AG04450 (cell line): ENCODE measurements around the gene ZSWIM6. TPM values are rescaled to one million over a fixed set of nuclear protein-coding genes. Genes with fewer than 3 reads are reported as not detected.
A peak's percentile ranks its signal among the peaks of the same experiment; 100 is the strongest.

Source experiments
- CTCF ChIA-PET: fragments of 300-600, 350-600 bp; formaldehyde crosslinking; extraction: SDS; loops from one replicate; lab custom pipeline; 2022; ENCODE audit warnings: antibody characterized with exemption, inconsistent platforms; lab: Charles Lee
- POLR2A ChIA-PET: fragments of 350-600 bp; formaldehyde crosslinking; extraction: SDS; loops from one replicate; lab custom pipeline; 2021; ENCODE audit warnings: antibody characterized with exemption, inconsistent platforms; lab: Yijun Ruan, JAX
- DNase-seq: peaks from one replicate; pipeline ENCODE4 v3.0.0-alpha.2; 2011; ENCODE audit warnings: low read depth, low spot score
- H3K27ac ChIP-seq: one replicate; pipeline ENCODE4 v1.5.1; 2012; ENCODE audit warnings: low read depth, low read length, control low read depth
- H3K27me3 ChIP-seq: one replicate; pipeline ENCODE4 v1.6.0; 2012; ENCODE audit warnings: low read length; ENCODE audit not compliant: control insufficient read depth, insufficient read depth
- H3K4me3 ChIP-seq: 2 replicates; pipeline ENCODE4 v1.5.1; 2011; ENCODE audit warnings: mild to moderate bottlenecking, low read depth, low read length, control low read depth
- H3K9me3 ChIP-seq: 2 replicates; pipeline ENCODE4 v1.5.1; 2012; ENCODE audit warnings: low read length; ENCODE audit not compliant: control insufficient read depth, insufficient read depth
- polyA minus RNA-seq: library from RNA; depleted of rRNA, polyadenylated mRNA; stranded (reverse); fragments of >200 nt; gene quantifications from 2 replicates; pipeline ENCODE4 v1.2.3, GENCODE V29; 2011; rRNA and poly(A)+ RNA removed
- polyA plus RNA-seq: library from polyadenylated mRNA; depleted of rRNA; stranded (reverse); fragments of >200 nt; gene quantifications from 2 replicates; pipeline ENCODE4 v1.2.3, GENCODE V29; 2011; rRNA removed
- TF ChIP-seq, protein P1 (sequence below): IDR thresholded peaks from 2 replicates; pipeline ENCODE4 v1.5.1; 2011; ENCODE audit warnings: low read depth, low read length, control low read depth, inconsistent platforms

The ZSWIM6 gene
- 18.6 and 18.9 TPM in 2 replicates for polyA plus RNA-seq
- polyA minus RNA-seq = 46.3 and 48.7 TPM in 2 replicates

DNA sequence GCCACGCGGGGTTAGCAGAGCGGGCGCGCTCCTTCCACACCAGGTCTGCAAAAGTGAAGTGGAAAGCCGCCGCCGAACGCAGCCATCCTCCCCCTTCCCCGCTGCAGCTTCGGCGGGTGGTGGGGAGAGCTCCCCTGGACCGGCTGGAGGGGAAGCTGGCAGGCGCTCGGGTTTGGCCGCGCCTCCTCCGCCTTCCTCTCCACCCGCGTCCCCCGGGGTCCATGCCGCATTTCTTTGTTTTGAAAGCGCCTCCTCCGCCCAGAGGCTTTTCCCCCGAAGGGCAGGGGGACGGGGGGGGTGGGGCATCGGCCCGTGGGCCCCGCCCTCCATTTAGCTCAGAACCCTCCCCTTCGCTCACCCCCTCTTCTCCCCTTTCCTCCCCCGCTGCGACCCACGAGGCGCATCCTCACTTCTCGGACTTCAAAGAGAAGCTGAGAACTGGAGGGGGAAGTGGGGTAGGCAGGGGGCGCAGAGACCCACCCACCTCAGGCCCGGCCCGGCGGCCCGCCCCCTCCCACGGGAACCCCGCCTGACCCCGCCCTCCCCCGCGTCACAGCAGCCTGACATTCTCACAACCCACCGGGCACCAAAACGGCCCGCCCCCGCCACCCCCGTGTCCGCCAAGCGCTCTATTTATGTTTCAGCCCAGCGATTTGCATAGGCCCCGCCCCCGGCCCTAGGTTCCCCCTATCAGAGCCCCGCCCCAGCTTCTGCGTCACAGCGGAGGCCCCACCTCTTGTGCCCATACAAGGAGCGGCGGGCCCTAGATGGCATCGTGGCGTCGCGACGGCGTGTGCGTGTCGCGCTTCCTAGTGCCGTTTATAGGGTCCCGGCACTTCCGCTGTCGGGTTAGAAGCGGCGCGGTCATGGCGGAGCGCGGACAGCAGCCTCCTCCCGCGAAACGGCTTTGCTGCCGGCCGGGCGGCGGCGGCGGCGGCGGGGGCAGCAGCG lies at the start of gene ZSWIM6:
TSS of gene ZSWIM6 (plus strand) at position 852 of the 951 bp plus-strand sequence. CDS start at position 867, 15 bp downstream.
- POLR2A ChIA-PET = interaction anchor here (0.5 to 3.4 kb wide), 41 partner anchors 8 to 632 kb away, joined by 3 to 48 read pairs (median 4); partner anchors contain the start of genes DEPDC1B and SMIM15
- Histone ChIP-seq H3K4me3 (peak within 1 kb of the TSS; percentile 88), H3K9me3 (no peaks in the 10 kb centered on the region; the same call in 1 of the 2 replicates), H3K27ac (peak within 1 kb of the TSS; percentile 82), H3K27me3 (no peaks in the 10 kb centered on the region)
- TF ChIP-seq, protein P1, sequence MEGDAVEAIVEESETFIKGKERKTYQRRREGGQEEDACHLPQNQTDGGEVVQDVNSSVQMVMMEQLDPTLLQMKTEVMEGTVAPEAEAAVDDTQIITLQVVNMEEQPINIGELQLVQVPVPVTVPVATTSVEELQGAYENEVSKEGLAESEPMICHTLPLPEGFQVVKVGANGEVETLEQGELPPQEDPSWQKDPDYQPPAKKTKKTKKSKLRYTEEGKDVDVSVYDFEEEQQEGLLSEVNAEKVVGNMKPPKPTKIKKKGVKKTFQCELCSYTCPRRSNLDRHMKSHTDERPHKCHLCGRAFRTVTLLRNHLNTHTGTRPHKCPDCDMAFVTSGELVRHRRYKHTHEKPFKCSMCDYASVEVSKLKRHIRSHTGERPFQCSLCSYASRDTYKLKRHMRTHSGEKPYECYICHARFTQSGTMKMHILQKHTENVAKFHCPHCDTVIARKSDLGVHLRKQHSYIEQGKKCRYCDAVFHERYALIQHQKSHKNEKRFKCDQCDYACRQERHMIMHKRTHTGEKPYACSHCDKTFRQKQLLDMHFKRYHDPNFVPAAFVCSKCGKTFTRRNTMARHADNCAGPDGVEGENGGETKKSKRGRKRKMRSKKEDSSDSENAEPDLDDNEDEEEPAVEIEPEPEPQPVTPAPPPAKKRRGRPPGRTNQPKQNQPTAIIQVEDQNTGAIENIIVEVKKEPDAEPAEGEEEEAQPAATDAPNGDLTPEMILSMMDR = no peak
- DNase-seq = peak; percentile 99
- CTCF ChIA-PET = interaction anchor here (0.5 to 3.5 kb wide), 17 partner anchors 22 to 1260 kb away, joined by 3 to 35 read pairs (median 4); no protein-coding TSS in a partner anchor

DNA sequence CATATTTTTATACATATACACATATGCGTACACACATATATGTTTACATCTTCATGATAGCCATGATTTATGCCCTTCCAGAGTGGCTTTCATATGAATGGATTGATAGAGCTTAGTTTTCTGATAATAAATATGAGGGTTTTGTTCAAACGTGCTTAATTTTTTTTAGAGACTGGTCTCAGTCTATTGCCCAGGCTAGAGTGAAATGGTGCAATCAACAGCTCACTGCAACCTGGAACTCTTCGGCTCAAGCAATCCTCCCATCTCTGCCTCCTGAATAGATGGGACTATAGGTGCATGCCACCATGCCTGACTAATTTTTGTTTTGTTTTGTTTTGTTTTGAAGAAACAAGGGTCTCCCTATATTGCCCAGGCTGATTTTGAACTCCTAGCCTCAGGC lies 48.6 kb upstream of the ZSWIM6 start:
- Histone ChIP-seq H3K9me3 (no peaks in the 10 kb centered on the region), H3K27ac (no peak overlapping the region), H3K4me3 (no peak overlapping the region), H3K27me3 (no peaks in the 10 kb centered on the region)
- ChIA-PET POLR2A (no interaction called here), CTCF (interaction anchor here (0.7 kb wide), 1 partner anchor 20 kb away, joined by 3 read pairs; no protein-coding TSS in a partner anchor)
- TF ChIP-seq, protein P1 = no peak
- DNase-seq = no peak

DNA sequence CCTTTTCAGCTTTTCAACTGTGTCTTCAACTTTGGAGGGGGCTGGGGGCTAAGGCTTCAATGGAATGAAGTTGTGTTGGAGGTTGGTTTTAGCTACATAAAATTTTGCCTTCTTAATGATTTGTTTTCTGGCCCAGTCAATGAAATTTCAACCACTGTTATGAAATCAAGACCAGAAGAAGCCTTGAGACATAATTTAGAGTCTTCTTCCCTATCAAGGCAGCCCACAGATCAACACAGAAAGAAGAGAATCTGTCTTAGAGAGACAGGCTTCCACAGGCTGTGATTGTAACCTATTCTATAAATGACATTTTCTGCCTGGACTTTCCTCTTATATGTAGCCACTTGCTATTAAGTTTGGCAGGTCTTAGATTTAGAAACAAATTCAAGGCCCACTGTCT lies 46.5 kb upstream of the ZSWIM6 start:
- Histone ChIP-seq H3K27ac (no peak overlapping the region), H3K9me3 (no peaks in the 10 kb centered on the region), H3K4me3 (no peak overlapping the region), H3K27me3 (no peaks in the 10 kb centered on the region)
- TF ChIP-seq, protein P1 = no peak
- POLR2A ChIA-PET = no interaction called here
- CTCF ChIA-PET = no interaction called here
- no peak for DNase-seq

DNA sequence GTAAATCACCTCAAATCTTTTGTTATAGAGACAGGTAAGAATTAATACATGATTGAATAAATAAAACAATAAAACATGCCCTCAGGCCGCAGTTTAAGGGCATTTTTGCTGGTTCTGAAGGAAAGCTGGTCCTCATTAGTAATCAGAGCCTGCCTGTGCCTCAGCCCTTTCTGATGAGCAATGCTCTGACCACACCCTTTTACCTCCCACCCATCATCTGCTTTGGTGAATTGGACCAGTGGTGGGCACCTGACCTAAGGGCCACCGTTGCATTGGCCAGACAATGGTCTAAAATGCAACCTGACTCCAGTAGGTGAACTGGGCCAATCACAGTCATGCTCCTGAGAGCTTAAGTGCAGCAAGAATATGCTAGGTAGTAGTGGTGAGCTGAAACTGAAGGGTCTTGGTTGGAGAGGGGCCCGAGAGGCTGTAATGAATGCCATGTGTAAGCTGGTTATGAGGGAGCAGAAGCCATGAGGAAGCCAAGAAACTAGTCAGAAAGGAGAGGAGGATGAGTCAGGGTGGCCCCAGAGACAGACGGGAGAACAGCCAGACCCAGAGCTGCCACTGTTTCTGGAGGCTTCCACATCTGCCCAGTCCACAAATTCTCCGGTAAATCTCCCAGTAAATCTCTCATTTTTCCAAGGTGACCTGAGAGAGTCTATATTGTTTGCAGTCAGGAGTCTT lies 45.5 kb upstream of the ZSWIM6 start:
- H3K4me3 ChIP-seq = no peak overlapping the region
- TF ChIP-seq, protein P1 = no peak
- no peak for DNase-seq
- ChIA-PET CTCF (no interaction called here), POLR2A (interaction anchor here (0.7 kb wide), 1 partner anchor 45 kb away, joined by 3 read pairs; no protein-coding TSS in a partner anchor)
- H3K9me3 ChIP-seq = no peaks in the 10 kb centered on the region
- no peaks in the 10 kb centered on the region for H3K27me3 ChIP-seq
- H3K27ac ChIP-seq = no peak overlapping the region
